GM23338 (cell line): ENCODE results near the gene GTSE1. TPM values are rescaled to one million over a fixed set of nuclear protein-coding genes. Genes with fewer than 3 reads are reported as not detected.

Experiments used
- ATAC-seq: fragments of 200-7000 bp; cut with Tn5 transposase; 3 replicates; pipeline ENCODE4 v1.9.1; 2020
- DNase-seq: peaks from one replicate; pipeline ENCODE4 v3.0.0-alpha.2; 2015; ENCODE audit warnings: low spot score
- H2AFZ ChIP-seq: fragments of 200-600 bp; sonication (generic); 2 replicates; pipeline ENCODE4 v1.8.0; 2016; ENCODE audit warnings: antibody characterized with exemption, mild to moderate bottlenecking, moderate library complexity
- H3F3A ChIP-seq: fragments of 200-600 bp; sonication (generic); replicated peaks from 2 replicates; pipeline ENCODE4 v1.8.0; 2017; ENCODE audit warnings: antibody characterized with exemption, mixed run types, low read depth
- H3K27ac ChIP-seq: fragments of 200-600 bp; sonication (generic); 2 replicates; pipeline ENCODE4 v1.6.1; 2016; ENCODE audit warnings: low read depth
- H3K27me3 ChIP-seq: fragments of 200-600 bp; sonication (generic); 2 replicates; pipeline ENCODE4 v1.8.0; 2016; ENCODE audit warnings: mild to moderate bottlenecking, mixed run types, moderate library complexity; ENCODE audit not compliant: insufficient read depth
- H3K36me3 ChIP-seq: fragments of 200-600 bp; sonication (generic); 2 replicates; pipeline ENCODE4 v1.8.0; 2016; ENCODE audit warnings: mild to moderate bottlenecking; ENCODE audit not compliant: insufficient read depth
- H3K4me1 ChIP-seq: fragments of 200-600 bp; sonication (generic); 2 replicates; pipeline ENCODE4 v1.8.0; 2016; ENCODE audit warnings: mild to moderate bottlenecking, moderate library complexity; ENCODE audit not compliant: insufficient read depth
- H3K4me2 ChIP-seq: fragments of 200-600 bp; sonication (generic); 2 replicates; pipeline ENCODE4 v1.7.1; 2017; ENCODE audit warnings: mixed run types
- H3K4me3 ChIP-seq: fragments of 200-600 bp; sonication (generic); 2 replicates; pipeline ENCODE4 v1.6.1; 2016; ENCODE audit warnings: mixed run types
- H3K79me2 ChIP-seq: fragments of 200-600 bp; sonication (generic); replicated peaks from 2 replicates; pipeline ENCODE4 v1.8.0; 2017; ENCODE audit warnings: mild to moderate bottlenecking; ENCODE audit not compliant: insufficient read depth
- H3K9me2 ChIP-seq: fragments of 200-600 bp; sonication (generic); 2 replicates; pipeline ENCODE4 v1.8.0; 2017; ENCODE audit not compliant: insufficient read depth
- H4K20me1 ChIP-seq: fragments of 200-600 bp; sonication (generic); replicated peaks from 2 replicates; pipeline ENCODE4 v1.8.0; 2017; ENCODE audit warnings: mild to moderate bottlenecking; ENCODE audit not compliant: insufficient read depth
- H3K27ac Mint-ChIP-seq: 2 replicates; pipeline ENCODE4 v1.8.0; 2020; ENCODE audit warnings: inconsistent platforms, mild to moderate bottlenecking, moderate library complexity, mixed read lengths
- H3K27me3 Mint-ChIP-seq: 3 replicates; pipeline ENCODE4 v1.8.0; 2022; ENCODE audit warnings: low read depth, mild to moderate bottlenecking, moderate library complexity, mixed read lengths, inconsistent platforms; ENCODE audit not compliant: insufficient read depth, poor library complexity
- H3K36me3 Mint-ChIP-seq: 3 replicates; pipeline ENCODE4 v1.8.0; 2021; ENCODE audit warnings: low read depth, mild to moderate bottlenecking, inconsistent platforms, moderate library complexity, mixed read lengths
- H3K4me1 Mint-ChIP-seq: 3 replicates; pipeline ENCODE4 v1.8.0; 2020; ENCODE audit warnings: mild to moderate bottlenecking, inconsistent platforms, mixed read lengths
- H3K4me3 Mint-ChIP-seq: 3 replicates; pipeline ENCODE4 v1.8.0; 2021; ENCODE audit warnings: moderate library complexity, mild to moderate bottlenecking, inconsistent platforms, mixed read lengths
- H3K9me3 Mint-ChIP-seq: 3 replicates; pipeline ENCODE4 v1.8.0; 2020; ENCODE audit warnings: moderate library complexity, mild to moderate bottlenecking, inconsistent platforms, mixed read lengths
- CREB1 ChIP-seq: fragments of 250-450 bp; sonication (Bioruptor Pico); IDR thresholded peaks from 2 replicates; pipeline ENCODE4 v1.5.0; 2020; ENCODE audit warnings: low read depth, mild to moderate bottlenecking, moderate library complexity
- EZH2 ChIP-seq: fragments of 200-600 bp; sonication (generic); IDR thresholded peaks from one replicate; pipeline ENCODE4 v1.8.0; 2017; ENCODE audit warnings: antibody characterized with exemption, mild to moderate bottlenecking, low read depth; ENCODE audit not compliant: unreplicated experiment
- EZH2phosphoT487 ChIP-seq: fragments of 200-600 bp; sonication (generic); IDR thresholded peaks from one replicate; pipeline ENCODE4 v1.8.1; 2018; ENCODE audit warnings: antibody characterized with exemption; ENCODE audit not compliant: unreplicated experiment
- JUNB ChIP-seq: IDR thresholded peaks from one replicate; pipeline ENCODE4 v1.6.1; 2016; ENCODE audit warnings: antibody characterized with exemption; ENCODE audit not compliant: unreplicated experiment
- NANOG ChIP-seq: IDR thresholded peaks from 2 replicates; pipeline ENCODE4 v1.6.1; 2016; ENCODE audit warnings: antibody characterized with exemption, borderline replicate concordance
- POLR2AphosphoS5 ChIP-seq: IDR thresholded peaks from 2 replicates; pipeline ENCODE4 v1.6.1; 2016; ENCODE audit warnings: antibody characterized with exemption, low read depth
- STAT1 ChIP-seq: IDR thresholded peaks from one replicate; pipeline ENCODE4 v1.6.1; 2016; ENCODE audit warnings: antibody characterized with exemption; ENCODE audit not compliant: unreplicated experiment
- ZNF114 ChIP-seq: fragments of 250-450 bp; sonication (Bioruptor Pico); IDR thresholded peaks from 2 replicates; pipeline ENCODE4 v1.5.0; 2020; ENCODE audit warnings: mild to moderate bottlenecking, moderate library complexity
- ZNF331 ChIP-seq: fragments of 250-450 bp; sonication (Bioruptor Pico); IDR thresholded peaks from 2 replicates; pipeline ENCODE4 v1.5.0; 2020; ENCODE audit warnings: low read depth, mild to moderate bottlenecking, moderate library complexity
- ZNF462 ChIP-seq: fragments of 250-450 bp; sonication (Bioruptor Pico); IDR thresholded peaks from 2 replicates; pipeline ENCODE4 v1.5.0; 2020; ENCODE audit warnings: mild to moderate bottlenecking, moderate library complexity
- polyA plus RNA-seq: library from polyadenylated mRNA; unstranded; fragments of >200 nt; fragmentation: Nextera tagmentation; extraction: Ambion mirVana; gene quantifications from 2 replicates; pipeline ENCODE4 v1.2.1, GENCODE V29; 2016
- total RNA-seq: library from RNA; depleted of rRNA; stranded (reverse); fragments of >200 nt; shearing (Covaris generic); gene quantifications from 2 replicates; pipeline ENCODE4 v1.2.3, GENCODE V29; 2014
- TF ChIP-seq, protein P1 (sequence below): IDR thresholded peaks from 2 replicates; pipeline ENCODE4 v1.6.1; 2016; ENCODE audit warnings: antibody characterized with exemption
- TF ChIP-seq, protein P2 (sequence below): IDR thresholded peaks from one replicate; pipeline ENCODE4 v1.6.1; 2018; ENCODE audit warnings: antibody characterized with exemption; ENCODE audit not compliant: unreplicated experiment
- TF ChIP-seq, protein P3 (sequence below), 2 experiments: fragments of 200-600 bp in 1 of 2; sonication (generic) in 1 of 2; conservative IDR thresholded peaks; 2 replicates each; pipeline versions ENCODE4 v1.5.1 to v1.6.1; 2016 to 2017; ENCODE audit warnings: antibody characterized with exemption in 2 of 2, low read depth in 2 of 2, mild to moderate bottlenecking in 2 of 2, moderate library complexity in 1 of 2

The GTSE1 gene
- total and polyA plus RNA-seq, 2 experiments from 2014 or later = 26.3 to 28.6 TPM

DNA sequence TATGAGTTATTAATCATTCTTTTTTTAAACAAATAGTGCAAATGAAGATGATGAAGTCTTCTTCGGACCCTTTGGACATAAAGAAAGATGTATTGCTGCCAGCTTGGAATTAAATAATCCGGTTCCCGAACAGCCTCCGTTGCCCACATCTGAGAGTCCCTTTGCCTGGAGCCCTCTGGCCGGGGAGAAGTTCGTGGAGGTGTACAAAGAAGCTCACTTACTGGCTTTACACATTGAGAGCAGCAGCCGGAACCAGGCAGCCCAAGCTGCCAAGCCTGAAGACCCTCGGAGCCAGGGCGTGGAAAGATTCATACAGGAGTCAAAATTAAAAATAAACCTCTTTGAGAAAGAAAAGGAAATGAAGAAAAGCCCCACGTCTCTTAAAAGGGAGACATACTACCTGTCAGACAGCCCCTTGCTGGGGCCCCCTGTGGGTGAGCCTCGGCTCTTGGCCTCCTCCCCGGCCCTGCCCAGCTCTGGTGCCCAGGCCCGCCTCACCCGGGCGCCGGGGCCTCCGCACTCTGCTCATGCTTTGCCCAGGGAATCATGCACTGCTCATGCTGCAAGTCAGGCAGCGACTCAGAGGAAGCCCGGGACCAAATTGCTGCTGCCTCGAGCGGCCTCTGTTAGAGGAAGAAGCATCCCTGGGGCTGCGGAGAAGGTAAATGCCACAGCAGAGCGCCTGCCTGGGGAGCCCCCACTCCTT lies 11.8 kb downstream of the GTSE1 start:
- Histone ChIP-seq H3K27me3 (no peaks in the 10 kb centered on the region), H3K4me1 (no peaks in the 10 kb centered on the region), H3K4me2 (no peak overlapping the region), H4K20me1 (peaks cover 15% of the 10 kb centered on the region; the same call in 1 of the 2 replicates), H2AFZ (no peak overlapping the region), H3K4me3 (no peak overlapping the region), H3F3A (no peaks in the 10 kb centered on the region), H3K36me3 (no peaks in the 10 kb centered on the region; the same call in 1 of the 2 replicates), H3K9me2 (no peaks in the 10 kb centered on the region), H3K79me2 (peaks cover 48% of the 10 kb centered on the region), H3K27ac (no peak overlapping the region)
- H3K9me3 Mint-ChIP-seq = no peaks in the 10 kb centered on the region
- ATAC-seq (no peak), DNase-seq (no peak)
- H3K36me3 Mint-ChIP-seq = peaks cover 28% of the 10 kb centered on the region
- no peak overlapping the region for H3K4me3 Mint-ChIP-seq
- H3K4me1 Mint-ChIP-seq = no peaks in the 10 kb centered on the region
- TF ChIP-seq STAT1 (no peak), EZH2phosphoT487 (no peak), POLR2AphosphoS5 (no peak), JUNB (no peak), ZNF114 (CRISPR knock-in tag) (no peak), ZNF331 (CRISPR knock-in tag) (no peak), CREB1 (CRISPR knock-in tag) (no peak), NANOG (no peak), ZNF462 (CRISPR knock-in tag) (no peak), EZH2 (no peak)
- TF ChIP-seq, protein P1, sequence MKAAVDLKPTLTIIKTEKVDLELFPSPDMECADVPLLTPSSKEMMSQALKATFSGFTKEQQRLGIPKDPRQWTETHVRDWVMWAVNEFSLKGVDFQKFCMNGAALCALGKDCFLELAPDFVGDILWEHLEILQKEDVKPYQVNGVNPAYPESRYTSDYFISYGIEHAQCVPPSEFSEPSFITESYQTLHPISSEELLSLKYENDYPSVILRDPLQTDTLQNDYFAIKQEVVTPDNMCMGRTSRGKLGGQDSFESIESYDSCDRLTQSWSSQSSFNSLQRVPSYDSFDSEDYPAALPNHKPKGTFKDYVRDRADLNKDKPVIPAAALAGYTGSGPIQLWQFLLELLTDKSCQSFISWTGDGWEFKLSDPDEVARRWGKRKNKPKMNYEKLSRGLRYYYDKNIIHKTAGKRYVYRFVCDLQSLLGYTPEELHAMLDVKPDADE = no peak
- TF ChIP-seq, protein P2, sequence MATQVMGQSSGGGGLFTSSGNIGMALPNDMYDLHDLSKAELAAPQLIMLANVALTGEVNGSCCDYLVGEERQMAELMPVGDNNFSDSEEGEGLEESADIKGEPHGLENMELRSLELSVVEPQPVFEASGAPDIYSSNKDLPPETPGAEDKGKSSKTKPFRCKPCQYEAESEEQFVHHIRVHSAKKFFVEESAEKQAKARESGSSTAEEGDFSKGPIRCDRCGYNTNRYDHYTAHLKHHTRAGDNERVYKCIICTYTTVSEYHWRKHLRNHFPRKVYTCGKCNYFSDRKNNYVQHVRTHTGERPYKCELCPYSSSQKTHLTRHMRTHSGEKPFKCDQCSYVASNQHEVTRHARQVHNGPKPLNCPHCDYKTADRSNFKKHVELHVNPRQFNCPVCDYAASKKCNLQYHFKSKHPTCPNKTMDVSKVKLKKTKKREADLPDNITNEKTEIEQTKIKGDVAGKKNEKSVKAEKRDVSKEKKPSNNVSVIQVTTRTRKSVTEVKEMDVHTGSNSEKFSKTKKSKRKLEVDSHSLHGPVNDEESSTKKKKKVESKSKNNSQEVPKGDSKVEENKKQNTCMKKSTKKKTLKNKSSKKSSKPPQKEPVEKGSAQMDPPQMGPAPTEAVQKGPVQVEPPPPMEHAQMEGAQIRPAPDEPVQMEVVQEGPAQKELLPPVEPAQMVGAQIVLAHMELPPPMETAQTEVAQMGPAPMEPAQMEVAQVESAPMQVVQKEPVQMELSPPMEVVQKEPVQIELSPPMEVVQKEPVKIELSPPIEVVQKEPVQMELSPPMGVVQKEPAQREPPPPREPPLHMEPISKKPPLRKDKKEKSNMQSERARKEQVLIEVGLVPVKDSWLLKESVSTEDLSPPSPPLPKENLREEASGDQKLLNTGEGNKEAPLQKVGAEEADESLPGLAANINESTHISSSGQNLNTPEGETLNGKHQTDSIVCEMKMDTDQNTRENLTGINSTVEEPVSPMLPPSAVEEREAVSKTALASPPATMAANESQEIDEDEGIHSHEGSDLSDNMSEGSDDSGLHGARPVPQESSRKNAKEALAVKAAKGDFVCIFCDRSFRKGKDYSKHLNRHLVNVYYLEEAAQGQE = no peak
- TF ChIP-seq, protein P3, sequence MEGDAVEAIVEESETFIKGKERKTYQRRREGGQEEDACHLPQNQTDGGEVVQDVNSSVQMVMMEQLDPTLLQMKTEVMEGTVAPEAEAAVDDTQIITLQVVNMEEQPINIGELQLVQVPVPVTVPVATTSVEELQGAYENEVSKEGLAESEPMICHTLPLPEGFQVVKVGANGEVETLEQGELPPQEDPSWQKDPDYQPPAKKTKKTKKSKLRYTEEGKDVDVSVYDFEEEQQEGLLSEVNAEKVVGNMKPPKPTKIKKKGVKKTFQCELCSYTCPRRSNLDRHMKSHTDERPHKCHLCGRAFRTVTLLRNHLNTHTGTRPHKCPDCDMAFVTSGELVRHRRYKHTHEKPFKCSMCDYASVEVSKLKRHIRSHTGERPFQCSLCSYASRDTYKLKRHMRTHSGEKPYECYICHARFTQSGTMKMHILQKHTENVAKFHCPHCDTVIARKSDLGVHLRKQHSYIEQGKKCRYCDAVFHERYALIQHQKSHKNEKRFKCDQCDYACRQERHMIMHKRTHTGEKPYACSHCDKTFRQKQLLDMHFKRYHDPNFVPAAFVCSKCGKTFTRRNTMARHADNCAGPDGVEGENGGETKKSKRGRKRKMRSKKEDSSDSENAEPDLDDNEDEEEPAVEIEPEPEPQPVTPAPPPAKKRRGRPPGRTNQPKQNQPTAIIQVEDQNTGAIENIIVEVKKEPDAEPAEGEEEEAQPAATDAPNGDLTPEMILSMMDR (conservative IDR thresholded peaks at IDR 0.05; ENCODE audit: low read depth in 2 of 2) = no peak
- peaks cover 2% of the 10 kb centered on the region for H3K27me3 Mint-ChIP-seq
- H3K27ac Mint-ChIP-seq = no peak overlapping the region
